ENCODE results near the gene PPP6R3. TPM values are rescaled to one million over a fixed set of nuclear protein-coding genes. Genes with fewer than 3 reads are reported as not detected.
A peak's percentile ranks its signal among the peaks of the same experiment; 100 is the strongest.

The PPP6R3 gene
- total and polyA plus RNA-seq, 8 donors: 19.5 to 236 (median 103) TPM

- TF ChIP-seq EP300 (IDR thresholded peaks at IDR 0.05) (no peak), CTCF (IDR thresholded peaks at IDR 0.05) (no peak), POLR2A (IDR thresholded peaks at IDR 0.05) (no peak), POLR2AphosphoS5 (IDR thresholded peaks at IDR 0.05) (no peak)
- Histone ChIP-seq H3K27ac (no peak overlapping the region), H3K36me3 (no peaks in the 10 kb centered on the region), H3K4me1 (peaks cover 48 to 90% (median 74%) of the 10 kb centered on the region in 4 donors), H3K4me3 (no peak overlapping the region), H3K27me3 (no peaks in the 10 kb centered on the region), H3K9me3 (no peaks in the 10 kb centered on the region)
- WGBS, 5 donors: 73 to 93% (median 77%) methylated on average over 2 of the region's 2 CpGs
- no peak for DNase-seq
- intact Hi-C loops (cut with DNase I; ENCODE audit: low total_unique reads): no loop called here
Measured at GRCh38 chr11:68500206-68500605, 39.7 kb downstream of the PPP6R3 start.

GRCh38 chr11:68501813-68502212 lies 41.3 kb downstream of the PPP6R3 start:
- 91 to 96% (median 92%) methylated on average over 6 of the region's 6 CpGs for WGBS, 5 donors
- intact Hi-C loops (cut with DNase I; ENCODE audit: low total_unique reads): no loop called here
- peaks cover 58 to 94% (median 81%) of the 10 kb centered on the region in 4 donors for H3K4me1 ChIP-seq

GRCh38 chr11:68503251-68503687 lies 42.7 kb downstream of the PPP6R3 start:
- no peak for TF ChIP-seq POLR2A (IDR thresholded peaks at IDR 0.05)
- no peak for TF ChIP-seq EP300 (IDR thresholded peaks at IDR 0.05)
- TF ChIP-seq CTCF (IDR thresholded peaks at IDR 0.05): no peak
- TF ChIP-seq POLR2AphosphoS5 (IDR thresholded peaks at IDR 0.05): no peak
- H3K9me3 ChIP-seq: no peaks in the 10 kb centered on the region
- H3K4me1 ChIP-seq: peaks cover 50 to 98% (median 78%) of the 10 kb centered on the region in 4 donors
- no peak overlapping the region for H3K4me3 ChIP-seq
- no peaks in the 10 kb centered on the region for H3K36me3 ChIP-seq
- 22 to 28% (median 26%) methylated on average over 9 of the region's 9 CpGs for WGBS, 5 donors
- peak in 1 of 2 donors; percentile 78 for DNase-seq
- intact Hi-C loops (cut with DNase I; ENCODE audit: low total_unique reads): no loop called here
- H3K27me3 ChIP-seq: no peaks in the 10 kb centered on the region
- H3K27ac ChIP-seq: peak overlapping the region in 2 of 5 donors; percentile 16 to 26

More at GRCh38 chr11:68501813-68502212, 41.3 kb downstream of the PPP6R3 start:
- Histone ChIP-seq H3K9me3 (no peaks in the 10 kb centered on the region), H3K27ac (no peak overlapping the region), H3K4me3 (no peak overlapping the region), H3K36me3 (no peaks in the 10 kb centered on the region), H3K27me3 (no peaks in the 10 kb centered on the region)
- DNase-seq: no peak
- TF ChIP-seq CTCF (IDR thresholded peaks at IDR 0.05) (no peak), EP300 (IDR thresholded peaks at IDR 0.05) (no peak), POLR2AphosphoS5 (IDR thresholded peaks at IDR 0.05) (no peak), POLR2A (IDR thresholded peaks at IDR 0.05) (no peak)

- DNase-seq: peak in 1 of 2 donors; percentile 23
- H3K4me1 ChIP-seq: peaks cover 47 to 98% (median 75%) of the 10 kb centered on the region in 4 donors
- WGBS, 5 donors: 41 to 59% (median 49%) methylated on average over 3 of the region's 3 CpGs
- H3K4me3 ChIP-seq: no peak overlapping the region
- H3K36me3 ChIP-seq: no peaks in the 10 kb centered on the region
- H3K9me3 ChIP-seq: no peaks in the 10 kb centered on the region
- H3K27me3 ChIP-seq: no peaks in the 10 kb centered on the region
- TF ChIP-seq CTCF (IDR thresholded peaks at IDR 0.05) (no peak), POLR2AphosphoS5 (IDR thresholded peaks at IDR 0.05) (no peak), POLR2A (IDR thresholded peaks at IDR 0.05) (no peak), EP300 (IDR thresholded peaks at IDR 0.05) (no peak)
- peak overlapping the region in 1 of 5 donors; percentile 6 for H3K27ac ChIP-seq
- intact Hi-C loops (cut with DNase I; ENCODE audit: low total_unique reads): no loop called here
Measured at GRCh38 chr11:68503792-68504191, 43.2 kb downstream of the PPP6R3 start.

Data from stomach (tissue), 9 donors.